Stomach (tissue), 9 donors: ENCODE measurements around the gene TUT4. TPM values are rescaled to one million over a fixed set of nuclear protein-coding genes. Genes with fewer than 3 reads are reported as not detected.

Experiments
- DNase-seq, 2 donors: peaks; one replicate each; pipeline versions ENCODE4 v3.0.0 to v3.0.0-alpha.2; 2013 to 2019
- H3K27ac ChIP-seq, 5 donors: fragments of 200-600 bp in 4 of 5; sonication (generic) in 4 of 5; one replicate each; pipeline ENCODE4 v1.5.1; 2013 to 2019; ENCODE audit warnings: mild to moderate bottlenecking in 1 of 5, moderate library complexity in 1 of 5
- H3K27me3 ChIP-seq, 3 donors: fragments of 200-600 bp; sonication (generic); one replicate each; pipeline ENCODE4 v1.5.1; 2017 to 2019; ENCODE audit warnings: mixed run types in 1 of 3
- H3K36me3 ChIP-seq, 4 donors: fragments of 200-600 bp; sonication (generic); 1 replicate in 3 of 4; 2 replicates in 1 of 4; pipeline ENCODE4 v1.5.1; 2016 to 2019
- H3K4me1 ChIP-seq, 4 donors: fragments of 200-600 bp; sonication (generic); one replicate each; pipeline ENCODE4 v1.5.1; 2016 to 2019
- H3K4me3 ChIP-seq, 4 donors: fragments of 200-600 bp; sonication (generic) in 3 of 4; one replicate each; pipeline ENCODE4 v1.5.1; 2016 to 2019; ENCODE audit warnings: mild to moderate bottlenecking in 1 of 4
- H3K9me3 ChIP-seq, 4 donors: fragments of 200-600 bp; sonication (generic); one replicate each; pipeline ENCODE4 v1.5.1; 2016 to 2019
- CTCF ChIP-seq, 7 experiments: fragments of 450-650 bp in 4 of 7; fragments of 200-600 bp in 3 of 7; sonication (generic) in 3 of 7; IDR thresholded peaks; one replicate each; pipeline ENCODE4 v1.5.1; 2016 to 2019; ENCODE audit warnings: antibody characterized with exemption in 7 of 7, control low read depth in 2 of 7, mild to moderate bottlenecking in 1 of 7
- EP300 ChIP-seq: sonication (generic); formaldehyde crosslinking; IDR thresholded peaks from one replicate; pipeline ENCODE4 v1.6.1; 2017; ENCODE audit warnings: antibody characterized with exemption
- POLR2A ChIP-seq, 4 donors: fragments of 450-650 bp; IDR thresholded peaks; one replicate each; pipeline ENCODE4 v1.6.1; 2016; ENCODE audit warnings: antibody characterized with exemption in 4 of 4, control low read depth in 2 of 4, mild to moderate bottlenecking in 1 of 4, moderate library complexity in 1 of 4
- POLR2AphosphoS5 ChIP-seq, 3 donors: sonication (generic); formaldehyde crosslinking; IDR thresholded peaks; one replicate each; pipeline ENCODE4 v1.6.1; 2016; ENCODE audit warnings: antibody characterized with exemption in 3 of 3
- WGBS, 5 donors: extraction: QIAGEN DNeasy Blood & Tissue Kit in 3 of 5; methylation state at CpG; one replicate each; pipeline versions ENCODE4 v1.1.5 to v1.1.7; 2013 to 2018; 5-methylcytosine and 5-hydroxymethylcytosine counted together
- intact Hi-C: fragments of 100-400 bp; cut with DNase I; formaldehyde crosslinking; loops from one replicate; pipeline ENCODE4 v1.15.1; 2023; ENCODE audit warnings: low total_unique reads
- polyA plus RNA-seq, 3 donors: library from polyadenylated mRNA; stranded (reverse); fragments of 200-250 nt; gene quantifications; one replicate each; pipeline ENCODE4 v1.2.3, GENCODE V29; 2013
- total RNA-seq, 5 donors: library from RNA; depleted of rRNA; stranded (reverse); fragments of >200 nt; gene quantifications; one replicate each; pipeline versions ENCODE4 v1.1.0 to v1.2.3, GENCODE V29; 2014 to 2016
- donor health status: healthy with polysubstance abuse.
- donor health status: Bipolar disorder and iron deficiency.
- donor health status: healthy.

Gene TUT4
- total and polyA plus RNA-seq, 8 donors: 11.8 to 107 (median 37.1) TPM

DNA sequence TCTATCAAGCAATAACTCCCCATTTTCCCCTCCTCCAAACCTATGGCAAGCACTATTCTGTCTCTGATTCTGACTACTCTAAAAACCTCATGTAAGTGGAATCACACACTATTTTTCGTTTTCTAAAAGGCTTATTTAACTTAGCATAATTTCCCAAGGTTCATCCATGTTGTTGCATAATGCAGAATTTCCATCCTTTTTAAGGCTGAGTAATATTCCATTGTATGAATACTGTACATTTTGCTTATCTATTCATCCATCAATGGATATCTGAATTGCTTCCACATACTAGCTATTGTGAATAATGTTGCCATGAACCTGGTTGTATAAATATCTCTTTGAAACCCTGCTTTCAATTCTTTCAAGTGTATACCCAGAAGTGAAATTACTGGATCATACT, 48.2 kb downstream of the TUT4 start:
- Histone ChIP-seq H3K36me3 (peaks cover 0 to 24% (median 18%) of the 10 kb centered on the region in 4 donors), H3K4me1 (no peaks in the 10 kb centered on the region), H3K4me3 (no peak overlapping the region), H3K9me3 (no peaks in the 10 kb centered on the region), H3K27me3 (no peaks in the 10 kb centered on the region), H3K27ac (no peak overlapping the region)
- DNase-seq: no peak
- intact Hi-C loops: no loop called here
- WGBS, 5 donors: 92 to 97% (median 96%) methylated on average over 1 of the region's 1 CpG
- TF ChIP-seq CTCF (IDR thresholded peaks at IDR 0.05) (no peak), EP300 (no peak), POLR2A (IDR thresholded peaks at IDR 0.05) (no peak), POLR2AphosphoS5 (IDR thresholded peaks at IDR 0.05) (no peak)

- Histone ChIP-seq H3K36me3 (peaks cover 0 to 25% (median 18%) of the 10 kb centered on the region in 4 donors), H3K4me3 (no peak overlapping the region), H3K4me1 (no peaks in the 10 kb centered on the region), H3K9me3 (no peaks in the 10 kb centered on the region), H3K27ac (no peak overlapping the region), H3K27me3 (no peaks in the 10 kb centered on the region)
- intact Hi-C loops: no loop called here
- no peak for DNase-seq
- TF ChIP-seq EP300 (no peak), POLR2A (IDR thresholded peaks at IDR 0.05) (no peak), POLR2AphosphoS5 (IDR thresholded peaks at IDR 0.05) (no peak), CTCF (IDR thresholded peaks at IDR 0.05) (no peak)
Measured at GRCh38 chr1:52503706-52504105, 49.2 kb downstream of the TUT4 start.

DNA sequence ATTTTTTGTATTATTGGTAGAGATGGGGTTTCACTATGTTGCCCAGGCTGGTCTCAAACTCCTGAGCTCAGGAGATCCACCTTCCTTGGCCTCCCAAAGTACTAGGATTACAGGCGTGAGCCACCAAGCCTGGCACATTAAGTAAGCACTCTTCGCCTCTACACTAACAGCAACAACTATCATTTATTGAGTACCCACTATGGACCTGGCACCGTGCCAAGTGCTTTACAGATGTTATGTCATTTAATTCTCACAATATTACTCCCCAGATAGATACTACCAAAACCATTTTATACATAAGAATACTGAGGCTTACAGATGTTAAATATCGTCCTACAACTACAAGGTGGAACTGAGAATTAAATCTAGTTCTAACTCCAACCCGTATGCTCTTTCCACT, 50.1 kb downstream of the TUT4 start:
- TF ChIP-seq CTCF (IDR thresholded peaks at IDR 0.05): no peak
- no peak for TF ChIP-seq EP300
- no peak for TF ChIP-seq POLR2A (IDR thresholded peaks at IDR 0.05)
- TF ChIP-seq POLR2AphosphoS5 (IDR thresholded peaks at IDR 0.05): no peak
- intact Hi-C loops: no loop called here
- WGBS, 5 donors: 86 to 89% (median 89%) methylated on average over 5 of the region's 5 CpGs
- H3K4me3 ChIP-seq: no peak overlapping the region
- no peaks in the 10 kb centered on the region for H3K27me3 ChIP-seq
- DNase-seq: no peak
- no peaks in the 10 kb centered on the region for H3K9me3 ChIP-seq
- H3K27ac ChIP-seq: no peak overlapping the region
- H3K4me1 ChIP-seq: no peaks in the 10 kb centered on the region
- H3K36me3 ChIP-seq: peaks cover 0 to 25% (median 16%) of the 10 kb centered on the region in 4 donors

- TF ChIP-seq POLR2A (IDR thresholded peaks at IDR 0.05): no peak
- no peak for TF ChIP-seq POLR2AphosphoS5 (IDR thresholded peaks at IDR 0.05)
- TF ChIP-seq CTCF (IDR thresholded peaks at IDR 0.05): no peak
- no peak for TF ChIP-seq EP300
- no peak for DNase-seq
- Histone ChIP-seq H3K4me3 (no peak overlapping the region), H3K27ac (no peak overlapping the region), H3K4me1 (no peaks in the 10 kb centered on the region), H3K27me3 (no peaks in the 10 kb centered on the region), H3K36me3 (peaks cover 0 to 36% (median 31%) of the 10 kb centered on the region in 4 donors), H3K9me3 (no peaks in the 10 kb centered on the region)
- 93 to 97% (median 95%) methylated on average over 2 of the region's 2 CpGs for WGBS, 5 donors
- intact Hi-C loops: no loop called here
Measured at GRCh38 chr1:52487632-52488031, 65.3 kb downstream of the TUT4 start.
